ENCODE data around the gene GALNT8.

Gene GALNT8

DNA sequence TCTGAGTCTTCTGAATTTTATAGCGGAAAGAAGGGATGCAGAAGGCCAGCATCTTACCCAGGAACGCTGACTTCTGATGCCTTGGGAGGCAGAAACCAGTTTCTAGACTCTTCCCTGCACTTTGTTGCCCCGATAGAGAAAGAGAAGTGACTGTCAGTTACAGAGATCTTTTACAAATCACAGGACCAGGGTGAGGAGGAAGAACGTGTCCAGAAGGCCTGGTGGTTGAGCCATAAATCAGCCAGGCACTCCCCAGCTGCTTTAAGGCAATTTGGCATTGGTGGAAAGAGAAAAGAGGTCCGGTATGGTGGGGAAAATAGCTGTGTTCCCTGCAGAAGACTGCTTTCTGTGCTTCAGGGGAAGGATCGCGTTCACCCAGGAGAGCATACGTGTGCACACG, 100.8 kb downstream of the GALNT8 start:
- TF ChIP-seq, protein P1, sequence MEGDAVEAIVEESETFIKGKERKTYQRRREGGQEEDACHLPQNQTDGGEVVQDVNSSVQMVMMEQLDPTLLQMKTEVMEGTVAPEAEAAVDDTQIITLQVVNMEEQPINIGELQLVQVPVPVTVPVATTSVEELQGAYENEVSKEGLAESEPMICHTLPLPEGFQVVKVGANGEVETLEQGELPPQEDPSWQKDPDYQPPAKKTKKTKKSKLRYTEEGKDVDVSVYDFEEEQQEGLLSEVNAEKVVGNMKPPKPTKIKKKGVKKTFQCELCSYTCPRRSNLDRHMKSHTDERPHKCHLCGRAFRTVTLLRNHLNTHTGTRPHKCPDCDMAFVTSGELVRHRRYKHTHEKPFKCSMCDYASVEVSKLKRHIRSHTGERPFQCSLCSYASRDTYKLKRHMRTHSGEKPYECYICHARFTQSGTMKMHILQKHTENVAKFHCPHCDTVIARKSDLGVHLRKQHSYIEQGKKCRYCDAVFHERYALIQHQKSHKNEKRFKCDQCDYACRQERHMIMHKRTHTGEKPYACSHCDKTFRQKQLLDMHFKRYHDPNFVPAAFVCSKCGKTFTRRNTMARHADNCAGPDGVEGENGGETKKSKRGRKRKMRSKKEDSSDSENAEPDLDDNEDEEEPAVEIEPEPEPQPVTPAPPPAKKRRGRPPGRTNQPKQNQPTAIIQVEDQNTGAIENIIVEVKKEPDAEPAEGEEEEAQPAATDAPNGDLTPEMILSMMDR (IDR thresholded peaks at IDR 0.05; ENCODE audit: poor library complexity, severe bottlenecking): no peak
- DNase-seq (ENCODE audit: low spot score) (no peak), ATAC-seq (ENCODE audit: low read depth) (no peak)
- Histone ChIP-seq H3K27me3 (ENCODE audit: insufficient read depth, poor library complexity, severe bottlenecking) (peaks cover 16% of the 10 kb centered on the region), H3K36me3 (ENCODE audit: low read depth) (no peaks in the 10 kb centered on the region), H3K4me1 (ENCODE audit: insufficient read depth, poor library complexity, severe bottlenecking) (no peaks in the 10 kb centered on the region), H3K9me3 (ENCODE audit: severe bottlenecking) (no peaks in the 10 kb centered on the region), H3K27ac (ENCODE audit: poor library complexity, severe bottlenecking) (no peak overlapping the region), H3K4me3 (ENCODE audit: severe bottlenecking) (no peak overlapping the region)

Measured in RWPE2 (cell line).